Retinal pigment epithelial cell (primary cell): Measurements from ENCODE around the gene TAF13.
"Not testable (repeated sequence)": the region's sequence is repeated elsewhere in the genome, so short reads cannot be mapped to it uniquely, and the experiment has no call there.

Source experiments
- DNase-seq: peaks from one replicate; pipeline ENCODE4 v3.0.0-alpha.2; 2010; ENCODE audit warnings: low read depth
- H3K4me3 ChIP-seq: 2 replicates; pipeline ENCODE4 v1.5.1; 2011; ENCODE audit warnings: mild to moderate bottlenecking, low read length, control low read depth, moderate library complexity
- CTCF ChIP-seq: conservative IDR thresholded peaks from 2 replicates; pipeline ENCODE4 v1.5.1; 2011; ENCODE audit warnings: low read depth, low read length, control low read depth, inconsistent platforms

TAF13 gene

GRCh38 chr1:109034382-109034781, 41.4 kb downstream of the TAF13 start:
- DNase-seq: no peak
- no peak for TF ChIP-seq CTCF
- no peak overlapping the region for H3K4me3 ChIP-seq

- not testable (repeated sequence) for DNase-seq, H3K4me3 ChIP-seq
Observed at GRCh38 chr1:109029493-109029892, 46.3 kb downstream of the TAF13 start.

- no peak for TF ChIP-seq CTCF
- no peak for DNase-seq
- H3K4me3 ChIP-seq: no peak overlapping the region
Observed at GRCh38 chr1:109027841-109028240, 48.0 kb downstream of the TAF13 start.

GRCh38 chr1:109025694-109026093, 50.1 kb downstream of the TAF13 start:
- DNase-seq: no peak
- TF ChIP-seq CTCF: no peak
- H3K4me3 ChIP-seq: no peak overlapping the region

GRCh38 chr1:109024646-109025045, 51.2 kb downstream of the TAF13 start:
- no peak for DNase-seq
- TF ChIP-seq CTCF: no peak
- H3K4me3 ChIP-seq: no peak overlapping the region

GRCh38 chr1:109020693-109021257, 55.0 kb downstream of the TAF13 start:
- no peak overlapping the region for H3K4me3 ChIP-seq
- no peak for TF ChIP-seq CTCF
- no peak for DNase-seq

GRCh38 chr1:109017719-109018118, 58.1 kb downstream of the TAF13 start:
- not testable (repeated sequence) for H3K4me3 ChIP-seq, DNase-seq

- H3K4me3 ChIP-seq: no peak overlapping the region
- DNase-seq: no peak
- no peak for TF ChIP-seq CTCF
Observed at GRCh38 chr1:109017134-109017533, 58.7 kb downstream of the TAF13 start.
